Smooth muscle cell (in vitro differentiated cells): Measurements from ENCODE around the gene ELANE. TPM values are rescaled to one million over a fixed set of nuclear protein-coding genes. Genes with fewer than 3 reads are reported as not detected.

Source experiments
- DNase-seq: peaks from one replicate; lab custom pipeline; 2025; ENCODE audit not compliant: unreplicated experiment; lab: John Stamatoyannopoulos, UW
- H2AFZ ChIP-seq: fragments of 200-600 bp; sonication (generic); 2 replicates; pipeline ENCODE4 v1.6.0; 2016; ENCODE audit warnings: antibody characterized with exemption, low read depth, mild to moderate bottlenecking
- H3F3A ChIP-seq: fragments of 200-600 bp; sonication (generic); 2 replicates; pipeline ENCODE4 v1.6.0; 2017; ENCODE audit warnings: antibody characterized with exemption, low read depth
- H3K27ac ChIP-seq: fragments of 200-600 bp; sonication (generic); 2 replicates; pipeline ENCODE4 v1.5.1; 2016; ENCODE audit warnings: low read depth, mild to moderate bottlenecking
- H3K27me3 ChIP-seq: fragments of 200-600 bp; sonication (generic); 2 replicates; pipeline ENCODE4 v1.6.1; 2016; ENCODE audit warnings: low read depth, mild to moderate bottlenecking
- H3K36me3 ChIP-seq: fragments of 200-600 bp; sonication (generic); 2 replicates; pipeline ENCODE4 v1.5.1; 2016; ENCODE audit warnings: low read depth
- H3K4me1 ChIP-seq: fragments of 200-600 bp; sonication (generic); 2 replicates; pipeline ENCODE4 v1.5.1; 2016; ENCODE audit warnings: low read depth
- H3K4me2 ChIP-seq: fragments of 200-600 bp; sonication (generic); 2 replicates; pipeline ENCODE4 v1.6.0; 2016; ENCODE audit warnings: mild to moderate bottlenecking
- H3K4me3 ChIP-seq: fragments of 200-600 bp; sonication (generic); 2 replicates; pipeline ENCODE4 v1.5.1; 2016; ENCODE audit warnings: mild to moderate bottlenecking
- H3K79me2 ChIP-seq: fragments of 200-600 bp; sonication (generic); 2 replicates; pipeline ENCODE4 v1.6.0; 2016; ENCODE audit warnings: low read depth, mild to moderate bottlenecking
- H3K9ac ChIP-seq: fragments of 200-600 bp; sonication (generic); 2 replicates; pipeline ENCODE4 v1.6.0; 2016; ENCODE audit warnings: low read depth
- H3K9me3 ChIP-seq: fragments of 200-600 bp; sonication (generic); replicated peaks from 2 replicates; pipeline ENCODE4 v1.5.1; 2016; ENCODE audit warnings: low read depth
- H4K20me1 ChIP-seq: fragments of 200-600 bp; sonication (generic); 2 replicates; pipeline ENCODE4 v1.6.0; 2016; ENCODE audit warnings: low read depth
- CTCF ChIP-seq: fragments of 200-600 bp; sonication (generic); IDR thresholded peaks from 2 replicates; pipeline ENCODE4 v1.5.1; 2017; ENCODE audit warnings: borderline replicate concordance, mild to moderate bottlenecking, antibody characterized with exemption; ENCODE audit not compliant: insufficient read depth, poor library complexity, severe bottlenecking
- WGBS: methylation state at CpG from one replicate; pipeline ENCODE4 v1.1.7; 2016; ENCODE audit warnings: low lambda C conversion rate; 5-methylcytosine and 5-hydroxymethylcytosine counted together
- polyA plus RNA-seq: library from polyadenylated mRNA; unstranded; fragments of >200 nt; fragmentation: Nextera tagmentation; extraction: Ambion mirVana; gene quantifications from 2 replicates; pipeline ENCODE4 v1.2.1, GENCODE V29; 2016
- total RNA-seq: library from RNA; depleted of rRNA; stranded (reverse); fragments of >200 nt; gene quantifications from 2 replicates; pipeline ENCODE4 v1.2.3, GENCODE V29; 2014

Gene ELANE
- not detected in 2 replicates for total RNA-seq
- polyA plus RNA-seq: not detected in 2 replicates

DNA sequence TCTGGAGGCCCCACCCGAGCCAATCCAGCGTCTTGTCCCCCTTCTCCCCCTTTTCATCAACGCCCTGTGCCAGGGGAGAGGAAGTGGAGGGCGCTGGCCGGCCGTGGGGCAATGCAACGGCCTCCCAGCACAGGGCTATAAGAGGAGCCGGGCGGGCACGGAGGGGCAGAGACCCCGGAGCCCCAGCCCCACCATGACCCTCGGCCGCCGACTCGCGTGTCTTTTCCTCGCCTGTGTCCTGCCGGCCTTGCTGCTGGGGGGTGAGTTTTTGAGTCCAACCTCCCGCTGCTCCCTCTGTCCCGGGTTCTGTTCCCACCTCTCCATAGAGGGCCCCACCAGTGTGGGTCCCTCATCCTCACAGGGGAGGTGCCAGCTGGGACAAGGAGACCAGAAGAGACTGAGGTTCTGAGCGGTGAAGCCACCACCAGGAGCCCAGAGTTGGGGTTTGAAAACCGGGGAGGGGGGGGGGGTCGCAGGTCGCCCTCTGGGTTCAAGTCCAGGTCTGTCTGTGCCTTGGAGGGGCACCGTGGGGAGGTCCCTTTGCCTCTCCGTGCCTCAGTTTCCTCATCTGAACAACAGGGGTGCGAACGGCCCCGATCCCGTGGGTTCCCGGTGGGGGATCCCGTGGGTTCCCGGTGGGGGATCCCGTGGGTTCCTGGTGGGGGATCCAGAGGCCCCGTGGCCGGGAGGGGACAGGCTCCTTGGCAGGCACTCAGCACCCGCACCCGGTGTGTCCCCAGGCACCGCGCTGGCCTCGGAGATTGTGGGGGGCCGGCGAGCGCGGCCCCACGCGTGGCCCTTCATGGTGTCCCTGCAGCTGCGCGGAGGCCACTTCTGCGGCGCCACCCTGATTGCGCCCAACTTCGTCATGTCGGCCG is at the start of gene ELANE:
ELANE (plus strand) TSS at position 168 of the 878 bp plus-strand sequence; CDS start at position 194, 26 bp downstream.
- Histone ChIP-seq H3K79me2 (no peaks in the 10 kb centered on the region), H3K9ac (no peak within 1 kb of the TSS), H3K4me3 (no peak within 1 kb of the TSS), H3K4me1 (no peaks in the 10 kb centered on the region), H2AFZ (no peak within 1 kb of the TSS), H3K4me2 (no peak within 1 kb of the TSS), H3K27ac (no peak within 1 kb of the TSS), H3K9me3 (no peaks in the 10 kb centered on the region), H3K36me3 (no peaks in the 10 kb centered on the region), H3K27me3 (no peaks in the 10 kb centered on the region), H3F3A (peaks cover 8% of the 10 kb centered on the region), H4K20me1 (no peaks in the 10 kb centered on the region)
- 94% methylated on average over 50 of the region's 55 CpGs for WGBS
- no peak for DNase-seq
- TF ChIP-seq CTCF: no peak

DNA sequence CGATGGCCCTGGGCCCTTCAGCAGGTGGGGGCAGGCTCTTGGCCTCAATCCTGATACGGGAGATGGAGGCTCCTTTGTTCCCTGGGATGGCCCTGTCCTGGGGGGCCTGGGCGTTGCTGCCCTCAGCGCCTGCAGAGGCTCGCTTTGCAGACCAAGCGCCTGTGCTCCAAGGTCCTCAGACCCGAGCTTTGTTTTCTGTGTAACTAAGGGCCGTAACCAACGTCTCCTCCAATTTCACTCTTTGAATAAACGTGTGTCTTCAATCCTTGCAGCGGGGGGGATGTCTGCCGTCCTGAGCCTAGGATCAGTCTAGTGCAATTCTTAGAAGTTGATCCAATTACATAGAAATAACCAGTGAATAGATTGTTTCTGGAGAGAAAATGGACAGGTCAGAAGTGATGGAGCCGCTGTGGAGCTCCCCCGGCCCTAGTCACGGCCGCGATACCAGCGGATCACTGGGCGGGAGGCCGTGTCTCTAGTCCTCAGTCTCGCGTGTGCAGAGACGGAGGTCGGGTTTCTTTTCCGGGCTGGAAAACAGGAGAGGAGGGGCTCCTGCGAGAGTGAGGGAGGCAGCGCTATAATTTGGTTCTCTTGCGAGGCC is 49.5 kb upstream of the ELANE start:
- H3K9ac ChIP-seq: no peak overlapping the region
- peaks cover 98% of the 10 kb centered on the region for H3K79me2 ChIP-seq
- H3K27me3 ChIP-seq: no peaks in the 10 kb centered on the region
- H3K9me3 ChIP-seq: no peaks in the 10 kb centered on the region
- H3K4me3 ChIP-seq: no peak overlapping the region
- peaks cover 19% of the 10 kb centered on the region for H3F3A ChIP-seq
- H4K20me1 ChIP-seq: peaks cover 98% of the 10 kb centered on the region
- WGBS: 88% methylated on average over 27 of the region's 28 CpGs
- no peak overlapping the region for H2AFZ ChIP-seq
- peaks cover 6% of the 10 kb centered on the region for H3K36me3 ChIP-seq
- peak overlapping the region; percentile 13 for H3K27ac ChIP-seq
- no peak for DNase-seq
- no peak overlapping the region for H3K4me2 ChIP-seq
- peaks cover 29% of the 10 kb centered on the region for H3K4me1 ChIP-seq
- no peak for TF ChIP-seq CTCF

DNA sequence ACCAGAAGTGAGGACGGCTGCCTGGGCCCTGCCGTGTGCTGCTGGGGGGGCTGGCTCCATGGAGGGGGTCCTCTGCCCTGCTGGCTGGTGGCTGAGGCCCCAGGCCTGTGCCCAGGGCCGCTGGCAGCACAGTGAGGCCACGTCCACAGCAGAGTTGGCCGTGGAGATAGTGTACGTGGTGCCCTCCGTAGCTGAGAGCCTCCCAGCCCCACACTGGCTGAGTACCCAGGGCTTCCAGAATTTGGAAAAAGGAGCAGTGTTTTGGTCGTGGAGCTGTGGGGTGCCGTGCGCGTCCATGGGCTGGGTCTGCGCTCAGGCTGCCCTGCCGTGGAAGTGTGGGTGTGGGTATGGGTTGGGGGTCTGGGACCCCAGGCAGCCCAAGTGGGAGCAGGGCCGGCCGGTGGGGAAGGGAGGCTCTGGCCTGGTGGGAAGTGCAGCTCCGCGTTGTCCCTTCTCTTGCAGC is 49.0 kb upstream of the ELANE start:
- Histone ChIP-seq H3K27me3 (no peaks in the 10 kb centered on the region), H3K9ac (no peak overlapping the region), H3F3A (peaks cover 25% of the 10 kb centered on the region), H2AFZ (no peak overlapping the region), H4K20me1 (peaks cover 100% of the 10 kb centered on the region), H3K79me2 (peaks cover 100% of the 10 kb centered on the region), H3K36me3 (peaks cover 10% of the 10 kb centered on the region), H3K9me3 (no peaks in the 10 kb centered on the region), H3K27ac (peak overlapping the region; percentile 13), H3K4me3 (no peak overlapping the region), H3K4me2 (no peak overlapping the region), H3K4me1 (peaks cover 29% of the 10 kb centered on the region)
- no peak for DNase-seq
- WGBS: 95% methylated on average over 17 of the region's 17 CpGs
- TF ChIP-seq CTCF: no peak
